CD4-positive, alpha-beta T cell treated with Interleukin-6 at 100 ng/mL for 8 hours (primary cell): ENCODE data around the gene ZNFX1.

Source experiments
- DNase-seq: peaks from one replicate; pipeline ENCODE4 v3.0.0-alpha.2; 2020; ENCODE audit warnings: mixed read lengths, low spot score

Gene ZNFX1

DNA sequence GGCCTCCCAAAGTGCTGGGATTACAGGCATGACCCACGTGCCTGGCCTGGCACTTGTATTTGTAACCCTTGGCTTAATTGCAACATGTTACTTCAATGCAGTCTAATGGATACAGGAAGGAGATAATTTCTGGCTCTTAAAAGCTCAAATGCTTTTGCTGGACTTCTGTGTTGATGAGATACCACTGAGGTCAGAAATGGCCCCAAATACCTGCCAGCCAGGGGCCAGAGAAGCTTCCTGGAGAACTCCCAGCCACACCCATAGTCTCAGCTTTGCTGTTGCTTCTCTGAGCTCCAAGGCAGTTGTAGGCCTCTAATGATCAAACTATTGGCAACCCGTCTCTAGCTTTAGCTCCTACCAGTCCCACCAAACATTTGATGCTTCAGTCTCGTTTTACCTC, 14.2 kb upstream of the ZNFX1 start:
- DNase-seq: no peak

DNA sequence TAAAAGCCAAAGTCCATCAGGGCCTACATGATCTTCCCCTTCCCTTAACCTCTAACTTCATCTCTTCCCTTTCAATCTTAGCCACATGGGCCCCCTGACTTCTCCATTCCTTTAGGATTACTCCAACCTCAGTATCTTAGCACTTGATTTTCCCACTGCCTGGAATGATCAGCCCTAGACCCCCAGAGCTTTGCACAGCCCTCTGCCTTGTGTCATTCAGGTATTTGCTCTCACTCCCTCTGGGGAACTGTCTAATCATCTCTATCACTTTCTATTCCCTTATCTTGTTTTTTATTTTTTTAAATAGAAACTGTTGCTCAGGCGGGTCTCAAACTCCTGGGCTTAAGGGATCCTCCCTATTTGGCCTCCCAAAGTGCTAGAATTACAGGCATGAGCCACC, 13.3 kb upstream of the ZNFX1 start:
- no peak for DNase-seq

- DNase-seq: no peak
Observed at GRCh38 chr20:49290608-49291191, 12.8 kb upstream of the ZNFX1 start.

DNA sequence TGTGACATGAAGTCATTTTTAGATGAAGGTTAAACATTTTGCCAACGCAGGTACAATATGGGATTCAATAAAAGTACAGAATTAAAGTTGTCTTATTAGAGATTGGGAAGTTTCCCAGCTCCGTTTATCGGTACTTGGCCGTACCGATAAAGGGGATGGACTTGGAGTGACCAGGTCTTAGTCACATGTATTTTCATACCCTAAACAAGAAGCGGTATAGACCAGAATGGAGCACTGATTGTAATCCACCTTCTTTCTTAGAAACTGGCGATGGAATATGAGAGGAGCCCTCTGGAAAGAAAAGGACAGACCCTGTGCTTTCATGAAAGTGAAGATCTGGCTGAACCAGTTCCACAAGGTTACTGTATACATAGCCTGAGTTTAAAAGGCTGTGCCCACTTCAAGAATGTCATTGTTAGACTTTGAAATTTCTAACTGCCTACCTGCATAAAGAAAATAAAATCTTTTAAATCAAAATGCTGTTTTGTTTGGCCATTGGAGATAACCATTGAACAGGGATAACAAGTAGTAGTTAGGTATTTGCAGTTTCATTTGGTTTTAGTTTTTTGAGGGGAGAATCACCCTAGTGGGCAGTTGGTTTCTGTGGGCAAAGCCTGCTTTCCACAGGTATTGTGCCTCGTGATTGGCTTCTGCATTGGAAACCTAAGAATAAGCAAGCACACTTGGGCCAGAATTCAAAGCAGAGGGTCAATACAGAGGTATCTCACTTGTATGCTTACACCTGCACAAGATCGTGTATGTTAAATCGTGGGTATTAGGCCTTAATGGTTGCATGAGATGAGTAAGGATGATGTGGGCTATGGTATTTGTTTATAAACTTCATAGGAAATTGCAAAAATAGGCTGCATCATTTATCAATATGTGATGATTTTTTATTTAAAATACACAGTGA, 11.2 kb upstream of the ZNFX1 start:
- DNase-seq: no peak

DNA sequence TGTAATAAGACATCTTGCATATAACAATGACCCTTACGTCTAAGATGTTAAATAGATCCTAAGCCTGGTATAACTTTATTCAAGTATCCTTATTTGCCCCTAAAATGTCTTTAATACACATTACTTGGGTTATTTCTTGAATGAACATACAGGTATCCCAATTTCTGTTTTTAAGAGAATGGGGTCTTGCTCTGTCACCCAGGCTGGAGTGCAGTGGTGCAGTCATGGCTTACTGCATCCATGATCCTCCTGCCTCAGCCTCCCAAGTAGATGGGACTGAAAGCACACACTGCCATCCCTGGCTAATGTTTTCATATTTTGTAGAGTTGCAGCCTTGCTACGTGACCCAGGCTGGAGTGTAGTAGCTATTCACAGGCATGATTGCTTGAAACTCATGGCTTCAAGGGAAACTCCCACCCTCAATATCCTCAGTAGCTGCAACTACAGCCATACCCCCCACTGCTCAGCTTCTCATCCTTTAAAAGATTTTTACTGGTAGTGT, 10.4 kb upstream of the ZNFX1 start:
- no peak for DNase-seq

DNA sequence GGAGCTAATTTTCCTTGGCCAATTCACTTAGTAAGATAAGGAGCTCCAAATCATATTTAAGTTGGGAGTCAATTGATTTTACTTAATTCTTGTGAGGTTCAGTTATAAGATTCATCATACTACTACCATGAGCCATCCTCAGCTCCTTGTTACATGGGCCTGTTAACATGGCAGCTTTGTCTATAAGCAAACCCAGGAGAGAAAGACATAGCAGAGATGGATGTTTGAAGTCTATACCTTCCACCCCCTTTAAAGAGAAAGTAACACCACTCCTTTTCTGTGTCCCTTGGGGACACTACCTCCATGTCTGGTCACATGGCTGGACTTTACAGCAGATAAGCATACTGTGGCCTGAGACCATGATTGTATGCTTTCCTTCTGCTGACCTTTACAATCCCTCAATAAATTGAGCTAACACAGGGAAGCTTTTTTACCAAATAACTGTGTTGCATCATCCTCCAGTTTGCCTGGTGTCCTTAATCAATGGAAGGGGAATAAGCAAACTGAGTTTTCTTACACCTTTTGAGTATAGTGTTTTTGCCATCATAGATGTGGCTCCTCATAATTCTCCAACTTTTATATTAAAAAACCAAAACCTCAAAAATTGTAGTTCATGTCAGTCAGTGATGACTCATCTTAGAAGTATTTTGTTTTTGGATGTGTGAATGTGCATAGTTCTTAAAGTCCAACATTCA, 9.8 kb upstream of the ZNFX1 start:
- DNase-seq: no peak

GRCh38 chr20:49286689-49287551, 9.1 kb upstream of the ZNFX1 start:
- no peak for DNase-seq

DNA sequence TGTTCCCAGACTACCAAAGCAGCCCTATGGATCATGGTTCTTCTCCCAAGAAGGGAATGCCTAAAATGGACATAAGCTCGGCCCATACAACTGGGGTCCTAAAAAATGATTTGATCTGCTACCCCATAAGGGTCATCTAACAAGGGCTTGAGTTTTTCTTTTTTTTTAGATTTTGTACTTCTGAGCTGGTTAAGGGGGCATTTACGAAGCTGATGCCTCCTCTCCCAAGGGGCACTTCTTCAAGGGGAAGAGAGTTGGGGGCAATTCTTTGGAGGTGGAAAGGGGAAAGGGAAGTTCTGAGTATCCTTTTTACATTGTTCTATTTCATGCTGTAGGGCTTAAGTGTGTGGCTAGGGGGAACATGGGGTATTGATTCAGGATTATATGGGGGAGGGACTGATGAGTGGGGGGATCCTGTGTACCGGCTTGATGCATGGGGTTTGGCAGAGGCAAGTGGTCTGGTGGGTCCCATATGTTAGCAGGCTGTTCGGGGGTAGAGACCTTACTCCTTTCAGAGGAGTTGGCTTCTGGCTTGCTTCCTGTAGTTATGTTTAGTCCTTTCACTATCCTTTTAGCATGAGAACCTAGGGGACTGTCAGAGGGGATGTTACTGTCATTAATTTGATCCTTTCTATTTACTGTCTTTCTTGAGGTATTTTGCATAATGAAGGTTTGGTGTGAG, 8.1 kb upstream of the ZNFX1 start:
- no peak for DNase-seq

GRCh38 chr20:49285233-49285668, 7.4 kb upstream of the ZNFX1 start:
- no peak for DNase-seq

- no peak for DNase-seq
Observed at GRCh38 chr20:49284818-49285217, 7.0 kb upstream of the ZNFX1 start.

DNA sequence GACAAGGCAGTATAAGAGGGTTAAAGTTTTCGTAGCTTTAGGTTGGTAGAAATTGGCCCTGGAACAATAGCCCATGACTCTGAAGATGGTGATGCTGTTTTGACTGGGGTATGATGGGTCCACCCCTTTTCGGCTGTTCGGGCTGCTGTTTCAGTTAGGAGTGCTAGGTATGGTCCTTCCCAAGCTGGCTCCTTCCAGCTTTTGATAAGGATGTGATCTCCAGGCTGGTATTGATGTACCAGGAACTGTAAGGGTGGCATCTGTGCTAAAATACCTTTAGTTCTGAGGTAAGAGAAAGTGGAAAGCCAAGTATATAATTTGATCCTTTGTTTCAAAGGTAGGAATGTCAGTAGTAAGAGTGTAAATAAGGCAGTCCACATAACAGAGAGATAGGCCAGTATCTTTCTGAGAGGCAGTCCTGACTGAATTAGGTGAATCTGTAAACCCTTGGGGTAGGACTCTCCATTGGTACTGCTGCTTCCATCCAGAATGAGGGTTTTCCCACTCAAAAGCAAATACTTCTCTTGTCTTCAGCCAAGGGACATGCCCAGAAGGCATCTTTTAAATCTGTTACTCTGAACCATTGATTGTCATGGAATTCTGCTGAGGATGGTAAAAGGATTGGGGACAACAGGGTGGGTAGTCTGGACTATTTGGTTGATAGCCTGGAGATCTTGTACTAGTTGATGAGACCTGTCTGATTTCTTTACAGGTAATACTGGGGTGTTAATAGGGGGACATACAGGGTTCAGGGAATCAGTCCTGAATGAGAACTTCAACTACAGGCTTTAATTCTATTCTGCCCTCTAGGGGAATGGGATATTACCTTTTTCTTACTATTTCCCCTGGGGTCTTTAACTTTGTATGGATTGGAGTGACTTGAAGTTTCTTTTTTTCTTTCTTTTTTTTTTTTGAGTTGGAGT, 6.1 kb upstream of the ZNFX1 start:
- DNase-seq: no peak

DNA sequence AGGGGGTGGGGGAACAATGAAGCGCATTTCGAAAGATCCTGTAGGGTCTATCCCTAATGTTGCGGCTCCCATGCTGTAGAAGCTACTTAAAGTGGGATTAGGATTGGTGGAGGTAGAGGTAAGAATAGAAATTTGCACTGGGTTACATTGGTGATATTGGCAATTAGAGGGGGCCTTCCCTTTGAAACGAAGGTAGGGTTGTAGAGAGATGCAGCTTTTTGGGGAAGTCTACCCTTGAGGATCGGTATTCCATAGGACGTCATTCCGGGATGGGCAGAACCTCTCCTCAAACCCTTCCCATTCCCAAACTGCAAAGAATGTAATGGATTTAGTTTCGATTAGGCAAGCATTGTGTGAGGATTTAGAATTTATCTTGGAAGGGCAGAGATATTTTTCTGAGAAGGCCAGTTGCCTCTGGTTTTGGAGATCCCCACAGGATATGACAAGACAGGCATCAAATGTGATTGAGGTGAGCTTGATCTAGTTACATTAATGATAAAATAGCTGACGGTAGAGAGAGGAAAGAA, 5.4 kb upstream of the ZNFX1 start:
- no peak for DNase-seq

GRCh38 chr20:49282584-49283171, 4.8 kb upstream of the ZNFX1 start:
- DNase-seq: no peak

DNA sequence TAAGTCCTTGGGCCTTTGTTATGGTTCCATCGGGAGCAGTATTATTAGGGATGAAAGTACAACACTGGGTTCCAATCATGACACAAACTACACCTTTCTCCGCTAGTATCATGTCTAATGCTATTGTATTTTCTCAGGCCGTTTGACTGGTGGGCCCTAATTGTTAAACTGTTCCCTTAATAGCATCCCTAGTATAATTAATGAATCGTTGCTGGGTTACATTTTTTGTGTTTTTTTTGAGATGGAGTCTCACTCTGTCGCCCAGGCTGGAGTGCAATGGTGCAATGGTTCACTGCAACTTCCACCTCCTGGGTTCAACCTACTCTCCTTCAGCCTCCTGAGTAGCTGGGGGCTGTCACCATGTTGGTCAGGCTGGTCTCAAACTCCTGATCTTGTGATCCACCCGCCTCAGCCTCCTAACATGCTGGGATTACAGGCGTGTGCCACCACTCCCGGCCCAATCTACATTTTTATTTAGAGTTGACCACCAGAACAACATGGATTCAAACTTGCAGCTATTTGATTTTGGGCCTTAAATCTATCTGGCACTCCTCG, 4.1 kb upstream of the ZNFX1 start:
- no peak for DNase-seq

- no peak for DNase-seq
Observed at GRCh38 chr20:49281059-49281912, 3.4 kb upstream of the ZNFX1 start.

DNA sequence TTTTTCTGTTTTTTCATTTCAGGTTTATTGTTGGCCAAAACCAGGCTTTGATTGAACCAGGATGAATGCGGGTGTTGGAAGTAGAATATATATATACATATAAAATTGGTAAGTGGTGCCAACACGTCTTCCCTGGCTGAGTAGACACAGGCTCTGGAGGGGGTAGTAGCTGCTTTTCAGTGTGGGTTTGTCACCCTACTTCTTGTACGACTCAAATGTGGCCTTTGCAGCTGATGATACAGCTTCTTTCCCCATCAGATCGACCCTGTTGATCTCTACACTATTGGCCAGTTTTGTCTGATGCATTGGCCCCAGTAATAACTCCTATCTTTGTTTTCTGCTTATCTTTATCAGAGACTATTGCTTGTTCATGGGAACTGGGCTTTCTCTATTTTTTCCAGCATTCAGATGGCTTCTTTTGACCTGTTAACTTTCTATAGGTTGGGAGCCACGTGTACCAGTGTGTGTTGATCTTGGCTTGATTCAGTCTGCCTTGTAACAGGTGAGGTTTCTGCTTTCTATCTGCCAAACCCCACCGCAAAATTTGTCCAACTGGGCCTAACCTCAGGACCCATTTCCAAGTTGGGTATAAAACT, 2.7 kb upstream of the ZNFX1 start:
- DNase-seq: no peak

DNA sequence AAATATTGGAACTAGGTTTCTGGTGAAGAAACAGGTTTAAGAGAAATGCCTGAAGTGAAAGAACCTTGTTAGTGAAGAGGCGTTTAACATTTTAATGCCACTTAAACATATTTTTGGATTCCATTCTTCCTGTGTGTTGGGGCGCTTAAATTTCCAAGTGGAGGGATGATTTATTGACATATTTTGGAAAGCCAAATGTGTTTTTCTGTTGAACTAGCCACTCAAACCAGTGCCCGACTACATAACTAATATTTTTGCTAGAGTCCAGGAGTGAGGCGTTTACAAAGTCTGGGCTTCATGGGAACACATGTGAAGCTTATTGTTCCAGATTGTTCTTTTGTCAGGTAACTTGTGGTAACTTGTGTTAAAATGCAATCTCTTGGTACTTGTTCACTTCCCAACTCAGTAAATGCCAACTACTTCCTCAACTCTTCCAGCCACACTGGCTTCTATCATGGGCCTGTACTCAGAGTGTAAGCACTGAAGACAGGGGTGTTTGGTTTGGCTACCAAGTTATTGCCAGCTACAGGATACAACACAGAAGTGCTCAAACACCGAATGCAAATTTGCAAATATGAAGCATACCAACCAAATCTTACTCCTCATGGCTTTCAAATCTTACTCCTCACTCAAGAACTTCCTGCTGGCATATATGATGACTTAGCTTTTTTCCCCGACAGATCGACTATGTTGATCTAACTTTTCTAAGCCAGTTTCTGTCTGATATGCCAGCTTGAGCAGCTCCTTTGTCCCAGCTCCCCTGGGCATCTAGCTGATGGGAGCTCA, 2.0 kb upstream of the ZNFX1 start:
- DNase-seq: no peak
